H9 (cell line): ENCODE measurements around the gene PPP4R2. TPM values are rescaled to one million over a fixed set of nuclear protein-coding genes. Genes with fewer than 3 reads are reported as not detected.

ENCODE experiments used
- DNase-seq: peaks from one replicate; pipeline ENCODE4 v3.0.0-alpha.2; 2017
- H2AFZ ChIP-seq: one replicate; pipeline ENCODE4 v1.6.1; 2013; ENCODE audit warnings: mild to moderate bottlenecking, low read length, control low read depth, moderate library complexity
- H2AK5ac ChIP-seq: 2 replicates; pipeline ENCODE4 v1.6.1; 2013; ENCODE audit warnings: low read length, control low read depth, mixed read lengths; ENCODE audit not compliant: insufficient read length
- H2BK120ac ChIP-seq: one replicate; pipeline ENCODE4 v1.6.1; 2013; ENCODE audit warnings: low read depth, mild to moderate bottlenecking, low read length, control low read depth, inconsistent platforms; ENCODE audit not compliant: poor library complexity, severe bottlenecking
- H2BK12ac ChIP-seq: 2 replicates; pipeline ENCODE4 v1.6.1; 2013; ENCODE audit warnings: low read length, control low read depth, mixed read lengths, low read depth; ENCODE audit not compliant: insufficient read length
- H2BK15ac ChIP-seq: 2 replicates; pipeline ENCODE4 v1.6.1; 2013; ENCODE audit warnings: low read depth, low read length, control low read depth
- H2BK20ac ChIP-seq: one replicate; pipeline ENCODE4 v1.6.1; 2013; ENCODE audit warnings: low read depth, mild to moderate bottlenecking, low read length, control low read depth, inconsistent platforms; ENCODE audit not compliant: poor library complexity, severe bottlenecking
- H2BK5ac ChIP-seq: 2 replicates; pipeline ENCODE4 v1.6.1; 2013; ENCODE audit warnings: low read length, control low read depth, mixed read lengths; ENCODE audit not compliant: insufficient read length
- H3K14ac ChIP-seq: 2 replicates; pipeline ENCODE4 v1.6.1; 2013; ENCODE audit warnings: low read length, control low read depth; ENCODE audit not compliant: insufficient read depth
- H3K18ac ChIP-seq: 2 replicates; pipeline ENCODE4 v1.6.1; 2013; ENCODE audit warnings: low read depth, mild to moderate bottlenecking, mixed read lengths, low read length, control low read depth; ENCODE audit not compliant: insufficient read length
- H3K23ac ChIP-seq: 2 replicates; pipeline ENCODE4 v1.6.1; 2013; ENCODE audit warnings: low read length, control low read depth, mixed read lengths, low read depth; ENCODE audit not compliant: insufficient read length
- H3K23me2 ChIP-seq: 2 replicates; pipeline ENCODE4 v1.6.1; 2013; ENCODE audit warnings: low read depth, mild to moderate bottlenecking, mixed read lengths, low read length, control low read depth; ENCODE audit not compliant: insufficient read length, poor library complexity, severe bottlenecking
- H3K27ac ChIP-seq: 2 replicates; pipeline ENCODE4 v1.5.1; 2013; ENCODE audit warnings: low read length, control low read depth, mixed read lengths, low read depth; ENCODE audit not compliant: insufficient read length
- H3K27me3 ChIP-seq: 2 replicates; pipeline ENCODE4 v1.6.1; 2013; ENCODE audit warnings: low read length, control low read depth, inconsistent platforms; ENCODE audit not compliant: insufficient read depth
- H3K4ac ChIP-seq: 2 replicates; pipeline ENCODE4 v1.6.1; 2013; ENCODE audit warnings: low read depth, mild to moderate bottlenecking, control low read depth, inconsistent platforms, low read length, moderate library complexity
- H3K4me1 ChIP-seq: 2 replicates; pipeline ENCODE4 v1.6.1; 2013; ENCODE audit warnings: low read length, control low read depth, inconsistent platforms; ENCODE audit not compliant: insufficient read depth
- H3K4me2 ChIP-seq: 2 replicates; pipeline ENCODE4 v1.6.1; 2013; ENCODE audit warnings: low read length, control low read depth, mixed read lengths; ENCODE audit not compliant: insufficient read length, insufficient read depth
- H3K56ac ChIP-seq: 2 replicates; pipeline ENCODE4 v1.6.1; 2013; ENCODE audit warnings: low read depth, mild to moderate bottlenecking, mixed read lengths, low read length, control low read depth; ENCODE audit not compliant: insufficient read length
- H3K79me1 ChIP-seq: 2 replicates; pipeline ENCODE4 v1.6.1; 2013; ENCODE audit warnings: low read depth, mild to moderate bottlenecking, moderate library complexity, low read length, control low read depth, inconsistent platforms; ENCODE audit not compliant: insufficient read depth, poor library complexity, severe bottlenecking
- H3K79me2 ChIP-seq: 2 replicates; pipeline ENCODE4 v1.6.1; 2013; ENCODE audit warnings: low read length, control low read depth, inconsistent platforms; ENCODE audit not compliant: insufficient read depth
- H3K9ac ChIP-seq: 2 replicates; pipeline ENCODE4 v1.6.1; 2013; ENCODE audit warnings: low read length, control low read depth, mixed read lengths; ENCODE audit not compliant: insufficient read length; ENCODE audit errors: extremely low read depth
- H3K9me3 ChIP-seq: one replicate; pipeline ENCODE4 v1.6.1; 2013; ENCODE audit warnings: low read depth, low read length, inconsistent platforms; ENCODE audit not compliant: control insufficient read depth
- H3T11ph ChIP-seq: one replicate; pipeline ENCODE4 v1.6.1; 2013; ENCODE audit warnings: mild to moderate bottlenecking, low read length, control low read depth, inconsistent platforms
- H4K20me1 ChIP-seq: one replicate; pipeline ENCODE4 v1.6.1; 2013; ENCODE audit not compliant: control insufficient read depth, insufficient read length, insufficient read depth
- H4K5ac ChIP-seq: 2 replicates; pipeline ENCODE4 v1.6.1; 2013; ENCODE audit warnings: low read depth, mild to moderate bottlenecking, mixed read lengths, low read length, control low read depth; ENCODE audit not compliant: insufficient read length
- H4K8ac ChIP-seq: replicated peaks from 2 replicates; pipeline ENCODE4 v1.6.1; 2013; ENCODE audit warnings: low read length, control low read depth, mixed read lengths, low read depth; ENCODE audit not compliant: insufficient read length
- H4K91ac ChIP-seq: 2 replicates; pipeline ENCODE4 v1.6.1; 2013; ENCODE audit warnings: low read depth, mild to moderate bottlenecking, moderate library complexity, mixed read lengths, low read length, control low read depth; ENCODE audit not compliant: insufficient read length
- H3K27ac Mint-ChIP-seq, 3 experiments: 2 replicates in 2 of 3; 3 replicates in 1 of 3; pipeline ENCODE4 v1.8.0; 2020 to 2021; ENCODE audit warnings: mixed read lengths in 3 of 3, mild to moderate bottlenecking in 1 of 3, moderate library complexity in 1 of 3
- H3K27me3 Mint-ChIP-seq: 2 replicates; pipeline ENCODE4 v1.8.0; 2021; ENCODE audit warnings: low read depth, mild to moderate bottlenecking, moderate library complexity, mixed read lengths
- H3K36me3 Mint-ChIP-seq, 3 experiments: 2 replicates in 2 of 3; 3 replicates in 1 of 3; pipeline ENCODE4 v1.8.0; 2020 to 2021; ENCODE audit warnings: low read depth in 3 of 3, mixed read lengths in 3 of 3; ENCODE audit not compliant: insufficient read depth in 1 of 3
- H3K4me1 Mint-ChIP-seq, 2 experiments: 2 replicates each; pipeline ENCODE4 v1.8.0; 2020; ENCODE audit warnings: mixed read lengths in 2 of 2
- H3K4me3 Mint-ChIP-seq, 2 experiments: 2 replicates in 1 of 2; 3 replicates in 1 of 2; pipeline ENCODE4 v1.8.0; 2020 to 2021; ENCODE audit warnings: mild to moderate bottlenecking in 2 of 2, mixed read lengths in 2 of 2, moderate library complexity in 1 of 2
- H3K9me3 Mint-ChIP-seq, 2 experiments: 2 replicates in 1 of 2; 3 replicates in 1 of 2; pipeline ENCODE4 v1.8.0; 2020; ENCODE audit warnings: mild to moderate bottlenecking in 2 of 2, mixed read lengths in 2 of 2, moderate library complexity in 1 of 2
- WGBS: extraction: QIAGEN DNeasy Blood & Tissue Kit; methylation state at CpG from one replicate; pipeline ENCODE4 v1.1.7; 2013; ENCODE audit warnings: missing lambda C conversion rate, low lambda C conversion rate, mixed read lengths; ENCODE audit not compliant: insufficient read length; ENCODE audit errors: extremely low coverage; 5-methylcytosine and 5-hydroxymethylcytosine counted together
- total RNA-seq: library from RNA; stranded (reverse); gene quantifications from 2 replicates; pipeline ENCODE4 v1.2.1, GENCODE V29; 2021
- TF ChIP-seq, protein P1 (sequence below): fragments of 200-600 bp; sonication (generic); conservative IDR thresholded peaks from 3 replicates; pipeline ENCODE4 v1.8.0; 2021; ENCODE audit warnings: antibody characterized with exemption, mild to moderate bottlenecking

Gene PPP4R2
- total RNA-seq, 1 experiment from 2014 or later, result 132 TPM

DNA sequence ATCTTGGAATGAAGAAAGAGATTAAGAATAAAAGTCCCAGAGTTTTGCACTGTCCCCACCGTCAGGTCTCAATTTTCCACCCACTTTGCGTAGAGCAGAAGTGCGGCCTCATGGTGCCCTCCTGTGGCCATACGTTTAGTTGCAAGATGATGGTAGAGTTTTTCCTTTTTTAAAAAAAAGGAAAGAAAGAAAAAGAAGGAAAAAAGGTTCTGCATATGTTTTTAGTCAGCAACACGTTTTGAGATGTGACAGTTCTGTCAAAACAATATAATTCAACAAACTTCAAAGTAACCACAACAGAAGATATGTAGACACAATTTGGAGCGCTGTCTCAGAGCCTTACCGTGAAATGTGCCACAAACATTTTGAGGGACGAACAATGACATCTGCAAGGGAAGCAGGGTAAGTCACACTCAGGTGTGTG lies 89.5 kb downstream of the PPP4R2 start:
- H3K4me1 Mint-ChIP-seq, result peaks cover 3 to 6% of the 10 kb centered on the region in 2 experiments; a peak in 3 of 4 replicates
- Histone ChIP-seq H4K8ac (no peak overlapping the region), H3K4me1 (no peaks in the 10 kb centered on the region), H3K14ac (no peak overlapping the region), H3K4me2 (no peak overlapping the region), H3K27me3 (no peaks in the 10 kb centered on the region), H4K91ac (no peak overlapping the region), H2AK5ac (no peak overlapping the region), H3K27ac (no peak overlapping the region), H3K9ac (no peak overlapping the region), H2BK15ac (no peak overlapping the region), H2BK120ac (no peak overlapping the region), H3K9me3 (no peaks in the 10 kb centered on the region), H3K18ac (no peak overlapping the region), H3T11ph (no peak overlapping the region), H3K23me2 (no peaks in the 10 kb centered on the region), H2BK12ac (no peak overlapping the region), H3K79me1 (no peaks in the 10 kb centered on the region), H4K5ac (no peak overlapping the region), H4K20me1 (no peaks in the 10 kb centered on the region), H3K4ac (no peak overlapping the region), H3K23ac (no peak overlapping the region), H2AFZ (no peak overlapping the region), H2BK5ac (no peak overlapping the region), H3K79me2 (no peaks in the 10 kb centered on the region), H3K56ac (no peak overlapping the region), H2BK20ac (no peak overlapping the region)
- no peaks in the 10 kb centered on the region for H3K27me3 Mint-ChIP-seq
- no CpG with 5 or more reads among the region's 8 CpGs for WGBS
- no peaks in the 10 kb centered on the region for H3K36me3 Mint-ChIP-seq
- no peak for DNase-seq
- TF ChIP-seq, protein P1, sequence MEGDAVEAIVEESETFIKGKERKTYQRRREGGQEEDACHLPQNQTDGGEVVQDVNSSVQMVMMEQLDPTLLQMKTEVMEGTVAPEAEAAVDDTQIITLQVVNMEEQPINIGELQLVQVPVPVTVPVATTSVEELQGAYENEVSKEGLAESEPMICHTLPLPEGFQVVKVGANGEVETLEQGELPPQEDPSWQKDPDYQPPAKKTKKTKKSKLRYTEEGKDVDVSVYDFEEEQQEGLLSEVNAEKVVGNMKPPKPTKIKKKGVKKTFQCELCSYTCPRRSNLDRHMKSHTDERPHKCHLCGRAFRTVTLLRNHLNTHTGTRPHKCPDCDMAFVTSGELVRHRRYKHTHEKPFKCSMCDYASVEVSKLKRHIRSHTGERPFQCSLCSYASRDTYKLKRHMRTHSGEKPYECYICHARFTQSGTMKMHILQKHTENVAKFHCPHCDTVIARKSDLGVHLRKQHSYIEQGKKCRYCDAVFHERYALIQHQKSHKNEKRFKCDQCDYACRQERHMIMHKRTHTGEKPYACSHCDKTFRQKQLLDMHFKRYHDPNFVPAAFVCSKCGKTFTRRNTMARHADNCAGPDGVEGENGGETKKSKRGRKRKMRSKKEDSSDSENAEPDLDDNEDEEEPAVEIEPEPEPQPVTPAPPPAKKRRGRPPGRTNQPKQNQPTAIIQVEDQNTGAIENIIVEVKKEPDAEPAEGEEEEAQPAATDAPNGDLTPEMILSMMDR, result peak; percentile 88
- H3K4me3 Mint-ChIP-seq, result no peak overlapping the region
- H3K27ac Mint-ChIP-seq, result no peak overlapping the region
- no peaks in the 10 kb centered on the region for H3K9me3 Mint-ChIP-seq
